ENCODE data around the gene QSER1.

GRCh38 chr11:32911413-32911812 lies 18.8 kb downstream of the QSER1 start:
- TF ChIP-seq CTCF (IDR thresholded peaks at IDR 0.05) (no peak), POLR2A (IDR thresholded peaks at IDR 0.05) (no peak)

All from uterus (tissue), 2 donors.